Epithelial cell of proximal tubule (primary cell): Measurements from ENCODE around the gene DRC7. TPM values are rescaled to one million over a fixed set of nuclear protein-coding genes. Genes with fewer than 3 reads are reported as not detected.

Source experiments
- DNase-seq: peaks from one replicate; pipeline ENCODE4 v3.0.0-alpha.2; 2011; ENCODE audit warnings: low read depth
- H3K4me3 ChIP-seq: 2 replicates; pipeline ENCODE4 v1.5.1; 2011; ENCODE audit warnings: low read depth, mild to moderate bottlenecking, low read length
- CTCF ChIP-seq: conservative IDR thresholded peaks from 2 replicates; pipeline ENCODE4 v1.5.1; 2012; ENCODE audit warnings: low read depth, mild to moderate bottlenecking, low read length
- total RNA-seq: library from RNA; depleted of rRNA; stranded (reverse); fragments of >200 nt; gene quantifications from 2 replicates; pipeline ENCODE4 v1.2.3, GENCODE V29; 2015

The DRC7 gene
- total RNA-seq, 1 donor from 2014 or later: not detected

GRCh38 chr16:57661510-57661909, 33.1 kb upstream of the DRC7 start:
- no peak overlapping the region for H3K4me3 ChIP-seq
- TF ChIP-seq CTCF: no peak
- DNase-seq: no peak

- H3K4me3 ChIP-seq: no peak overlapping the region
- no peak for DNase-seq
- no peak for TF ChIP-seq CTCF
Observed at GRCh38 chr16:57661936-57662906, 32.4 kb upstream of the DRC7 start.

- H3K4me3 ChIP-seq: no peak overlapping the region
- DNase-seq: no peak
- no peak for TF ChIP-seq CTCF
Observed at GRCh38 chr16:57663436-57663835, 31.2 kb upstream of the DRC7 start.

GRCh38 chr16:57663917-57664661, 30.5 kb upstream of the DRC7 start:
- peak; percentile 17 for TF ChIP-seq CTCF
- no peak for DNase-seq
- no peak overlapping the region for H3K4me3 ChIP-seq

GRCh38 chr16:57664662-57665025, 30.0 kb upstream of the DRC7 start:
- no peak for DNase-seq
- TF ChIP-seq CTCF: no peak
- no peak overlapping the region for H3K4me3 ChIP-seq

- no peak overlapping the region for H3K4me3 ChIP-seq
- no peak for DNase-seq
- TF ChIP-seq CTCF: no peak
Observed at GRCh38 chr16:57665541-57665940, 29.1 kb upstream of the DRC7 start.
